Naive B cell (primary cell): ENCODE data around the gene ARPIN. TPM values are rescaled to one million over a fixed set of nuclear protein-coding genes. Genes with fewer than 3 reads are reported as not detected.
"Not testable (repeated sequence)": the region's sequence is repeated elsewhere in the genome, so short reads cannot be mapped to it uniquely, and the experiment has no call there.

Source experiments
- ATAC-seq, 2 donors: fragments of 150-1000 bp; cut with Tn5 transposase; 2 replicates each; pipeline ENCODE4 v1.10.0; 2021; ENCODE audit warnings: low read depth in 2 of 2, mild to moderate bottlenecking in 2 of 2, moderate library complexity in 2 of 2
- DNase-seq: peaks from one replicate; pipeline ENCODE4 v3.0.0; 2022
- H3K27ac Mint-ChIP-seq, 6 donors: one replicate each; pipeline ENCODE4 v1.8.0; 2020 to 2022; ENCODE audit warnings: mild to moderate bottlenecking in 6 of 6, mixed read lengths in 6 of 6, moderate library complexity in 5 of 6, inconsistent platforms in 2 of 6
- H3K27me3 Mint-ChIP-seq, 3 donors: one replicate each; pipeline ENCODE4 v1.8.0; 2021 to 2022; ENCODE audit warnings: mixed read lengths in 3 of 3, mild to moderate bottlenecking in 1 of 3
- H3K36me3 Mint-ChIP-seq, 2 donors: one replicate each; pipeline ENCODE4 v1.8.0; 2020 to 2022; ENCODE audit warnings: mixed read lengths in 2 of 2, inconsistent platforms in 1 of 2, mild to moderate bottlenecking in 1 of 2
- H3K4me1 Mint-ChIP-seq, 3 donors: one replicate each; pipeline ENCODE4 v1.8.0; 2020 to 2022; ENCODE audit warnings: mixed read lengths in 3 of 3, inconsistent platforms in 1 of 3, mild to moderate bottlenecking in 1 of 3, moderate library complexity in 1 of 3
- H3K4me3 Mint-ChIP-seq, 8 donors: one replicate each; pipeline ENCODE4 v1.8.0; 2020 to 2022; ENCODE audit warnings: mild to moderate bottlenecking in 8 of 8, mixed read lengths in 8 of 8, moderate library complexity in 8 of 8, inconsistent platforms in 2 of 8
- H3K9me3 Mint-ChIP-seq, 7 donors: one replicate each; pipeline ENCODE4 v1.8.0; 2020 to 2022; ENCODE audit warnings: mixed read lengths in 7 of 7, mild to moderate bottlenecking in 5 of 7, inconsistent platforms in 2 of 7, moderate library complexity in 1 of 7
- polyA plus RNA-seq, 6 donors: library from polyadenylated mRNA; unstranded; fragments of 300-500 nt; fragmentation: Illumina TruSeq; gene quantifications; one replicate each; pipeline ENCODE4 v1.2.3, GENCODE V29; 2021; ENCODE audit warnings: low read depth in 6 of 6

Gene ARPIN
- polyA plus RNA-seq, 6 donors from 2014 or later = not detected

- Mint-ChIP-seq H3K27ac (no peak overlapping the region), H3K27me3 (no peaks in the 10 kb centered on the region), H3K36me3 (peaks cover 0 to 4% of the 10 kb centered on the region in 2 donors), H3K4me3 (no peak overlapping the region), H3K4me1 (no peaks in the 10 kb centered on the region), H3K9me3 (no peaks in the 10 kb centered on the region)
- DNase-seq = no peak
- ATAC-seq = no peak
Observed at GRCh38 chr15:89883518-89883917, 29.2 kb downstream of the ARPIN start.

GRCh38 chr15:89880727-89881126 is 32.0 kb downstream of the ARPIN start:
- no peaks in the 10 kb centered on the region for H3K9me3 Mint-ChIP-seq
- peak overlapping the region in 1 of 6 donors; percentile 63 for H3K27ac Mint-ChIP-seq

GRCh38 chr15:89878323-89878722 is 34.4 kb downstream of the ARPIN start:
- Mint-ChIP-seq H3K27me3 (no peaks in the 10 kb centered on the region), H3K4me3 (no peak overlapping the region), H3K27ac (no peak overlapping the region), H3K4me1 (peaks cover 0 to 8% (median 0%) of the 10 kb centered on the region in 3 donors), H3K9me3 (no peaks in the 10 kb centered on the region), H3K36me3 (peaks cover 4 to 13% of the 10 kb centered on the region in 2 donors)
- DNase-seq (no peak), ATAC-seq (no peak)

More at GRCh38 chr15:89880727-89881126, 32.0 kb downstream of the ARPIN start:
- DNase-seq (no peak), ATAC-seq (no peak)
- Mint-ChIP-seq H3K27me3 (no peaks in the 10 kb centered on the region), H3K4me3 (no peak overlapping the region), H3K36me3 (peaks cover 0 to 10% of the 10 kb centered on the region in 2 donors), H3K4me1 (no peaks in the 10 kb centered on the region)

GRCh38 chr15:89877083-89877425 is 35.7 kb downstream of the ARPIN start:
- H3K9me3 Mint-ChIP-seq = no peaks in the 10 kb centered on the region
- no peak for DNase-seq
- no peak for ATAC-seq
- no peaks in the 10 kb centered on the region for H3K27me3 Mint-ChIP-seq
- H3K27ac Mint-ChIP-seq = no peak overlapping the region
- no peak overlapping the region for H3K4me3 Mint-ChIP-seq
- H3K4me1 Mint-ChIP-seq = peaks cover 0 to 8% (median 0%) of the 10 kb centered on the region in 3 donors
- peaks cover 4 to 12% of the 10 kb centered on the region in 2 donors for H3K36me3 Mint-ChIP-seq

GRCh38 chr15:89876396-89877082 is 36.2 kb downstream of the ARPIN start:
- H3K27ac Mint-ChIP-seq = peak overlapping the region in 1 of 6 donors; percentile 76
- ATAC-seq (no peak), DNase-seq (no peak)
- no peaks in the 10 kb centered on the region for H3K9me3 Mint-ChIP-seq
- no peak overlapping the region for H3K4me3 Mint-ChIP-seq
- peaks cover 4 to 12% of the 10 kb centered on the region in 2 donors for H3K36me3 Mint-ChIP-seq
- H3K27me3 Mint-ChIP-seq = no peaks in the 10 kb centered on the region
- H3K4me1 Mint-ChIP-seq = peaks cover 0 to 8% (median 0%) of the 10 kb centered on the region in 3 donors

GRCh38 chr15:89875741-89876140 is 37.0 kb downstream of the ARPIN start:
- Mint-ChIP-seq H3K36me3 (peaks cover 11 to 12% of the 10 kb centered on the region in 2 donors), H3K9me3 (no peaks in the 10 kb centered on the region), H3K27ac (peak overlapping the region in 3 of 6 donors; percentile 50 to 83 (median 76)), H3K4me1 (peaks cover 0 to 8% (median 0%) of the 10 kb centered on the region in 3 donors), H3K4me3 (no peak overlapping the region), H3K27me3 (no peaks in the 10 kb centered on the region)
- no peak for ATAC-seq
- no peak for DNase-seq

DNA sequence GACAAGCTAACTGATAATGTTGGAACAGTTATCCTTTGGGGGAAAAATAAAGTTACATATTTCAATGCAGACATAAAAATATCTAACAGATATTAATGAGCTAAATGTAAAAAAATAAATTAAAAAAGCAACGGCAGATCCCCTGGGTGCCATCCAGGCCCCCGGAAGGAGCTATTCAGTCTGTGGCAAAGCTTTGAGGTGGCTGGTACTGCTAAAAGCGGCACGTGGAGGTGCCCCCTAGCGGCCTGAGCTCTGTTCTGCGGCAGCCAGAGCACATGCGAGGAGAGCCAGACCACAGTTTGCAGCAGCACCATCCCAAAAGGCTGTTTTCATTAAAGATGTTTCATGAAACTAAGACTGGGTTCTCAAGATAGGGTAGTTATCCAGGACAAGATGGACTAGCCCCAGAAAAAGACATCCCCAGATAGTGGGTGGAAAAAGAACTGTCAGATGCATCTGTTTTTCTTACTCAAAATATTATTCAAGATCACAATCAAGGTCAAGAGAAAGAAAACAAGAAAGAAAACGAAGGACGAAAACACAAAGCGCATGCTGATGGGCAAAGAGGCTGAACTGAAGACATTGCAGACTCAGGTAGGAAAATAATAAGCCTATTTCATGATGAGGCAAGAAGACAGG is 37.7 kb downstream of the ARPIN start:
- no peak overlapping the region for H3K4me3 Mint-ChIP-seq
- H3K9me3 Mint-ChIP-seq = no peaks in the 10 kb centered on the region
- no peaks in the 10 kb centered on the region for H3K27me3 Mint-ChIP-seq
- peak; percentile 98 to 100 for ATAC-seq
- peak; percentile 63 for DNase-seq
- H3K27ac Mint-ChIP-seq = no peak overlapping the region
- peaks cover 12 to 17% of the 10 kb centered on the region in 2 donors for H3K36me3 Mint-ChIP-seq
- peaks cover 0 to 8% (median 0%) of the 10 kb centered on the region in 3 donors for H3K4me1 Mint-ChIP-seq

DNA sequence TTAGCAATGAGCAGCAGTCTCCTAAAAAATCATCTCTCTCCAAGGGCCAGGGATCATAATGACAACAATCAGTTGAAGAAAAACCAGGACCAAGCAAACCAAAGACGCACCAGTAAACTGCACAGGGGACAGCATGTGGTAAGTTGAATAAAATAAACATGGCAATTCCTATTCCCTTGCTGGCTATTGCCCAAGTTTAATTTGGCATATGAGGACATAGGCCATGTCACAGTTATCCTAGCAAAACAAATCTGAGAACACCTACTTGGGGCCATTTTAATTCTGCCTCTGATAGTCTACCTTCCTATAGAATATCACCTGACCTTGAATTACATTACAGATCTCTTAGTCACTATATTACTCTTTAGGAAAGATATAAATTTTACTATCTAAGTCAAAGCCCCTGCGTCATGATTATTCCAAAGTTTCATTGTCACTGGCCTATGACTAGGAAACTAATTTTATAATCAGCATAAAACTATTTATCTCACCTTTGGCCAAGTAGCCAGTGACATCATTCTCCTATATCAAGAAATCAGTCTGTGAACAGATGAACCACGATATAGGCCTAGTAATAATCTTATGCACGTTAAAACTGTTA is 42.0 kb downstream of the ARPIN start:
- Mint-ChIP-seq H3K4me1 (peaks cover 0 to 8% (median 0%) of the 10 kb centered on the region in 3 donors), H3K4me3 (no peak overlapping the region), H3K9me3 (no peaks in the 10 kb centered on the region)

GRCh38 chr15:89870006-89870405 is 42.7 kb downstream of the ARPIN start:
- H3K36me3 Mint-ChIP-seq = peaks cover 0 to 20% of the 10 kb centered on the region in 2 donors
- DNase-seq = no peak
- H3K4me1 Mint-ChIP-seq = peaks cover 0 to 4% (median 0%) of the 10 kb centered on the region in 3 donors
- H3K9me3 Mint-ChIP-seq = no peaks in the 10 kb centered on the region
- no peak for ATAC-seq
- H3K27me3 Mint-ChIP-seq = no peaks in the 10 kb centered on the region
- no peak overlapping the region for H3K4me3 Mint-ChIP-seq
- no peak overlapping the region for H3K27ac Mint-ChIP-seq

More for the DNA sequence above, 42.0 kb downstream of the ARPIN start:
- Mint-ChIP-seq H3K27ac (no peak overlapping the region), H3K27me3 (no peaks in the 10 kb centered on the region), H3K36me3 (peaks cover 7 to 20% of the 10 kb centered on the region in 2 donors)
- ATAC-seq (no peak), DNase-seq (no peak)

DNA sequence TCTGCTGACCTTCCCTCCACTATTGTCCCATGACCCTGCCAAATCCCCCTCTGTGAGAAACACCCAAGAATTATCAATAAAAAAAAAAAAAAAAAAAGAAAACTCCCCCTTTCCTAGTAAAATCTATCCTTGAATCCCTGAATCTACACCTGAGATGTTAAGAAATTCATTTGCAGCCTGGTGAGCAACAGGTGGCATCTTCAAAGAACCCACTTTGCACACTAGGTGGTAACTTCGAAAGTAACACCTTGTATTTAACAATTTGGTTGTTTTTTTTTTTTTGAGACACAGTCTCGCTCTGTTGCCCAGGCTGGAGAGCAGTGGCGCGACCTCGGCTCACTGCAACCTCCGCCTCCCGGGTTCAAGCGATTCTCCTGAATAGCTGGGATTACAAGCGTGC is 43.3 kb downstream of the ARPIN start:
- not testable (repeated sequence) for H3K27me3 Mint-ChIP-seq, DNase-seq, H3K4me3 Mint-ChIP-seq, H3K27ac Mint-ChIP-seq, H3K9me3 Mint-ChIP-seq, ATAC-seq, H3K4me1 Mint-ChIP-seq
- peaks cover 0 to 20% of the 10 kb centered on the region in 2 donors for H3K36me3 Mint-ChIP-seq

GRCh38 chr15:89864958-89865739 is 47.6 kb downstream of the ARPIN start:
- Mint-ChIP-seq H3K4me1 (peaks cover 0 to 7% (median 6%) of the 10 kb centered on the region in 3 donors), H3K36me3 (peaks cover 0 to 8% of the 10 kb centered on the region in 2 donors), H3K27me3 (no peaks in the 10 kb centered on the region), H3K9me3 (no peaks in the 10 kb centered on the region), H3K27ac (no peak overlapping the region), H3K4me3 (no peak overlapping the region)
- DNase-seq (no peak), ATAC-seq (no peak)

DNA sequence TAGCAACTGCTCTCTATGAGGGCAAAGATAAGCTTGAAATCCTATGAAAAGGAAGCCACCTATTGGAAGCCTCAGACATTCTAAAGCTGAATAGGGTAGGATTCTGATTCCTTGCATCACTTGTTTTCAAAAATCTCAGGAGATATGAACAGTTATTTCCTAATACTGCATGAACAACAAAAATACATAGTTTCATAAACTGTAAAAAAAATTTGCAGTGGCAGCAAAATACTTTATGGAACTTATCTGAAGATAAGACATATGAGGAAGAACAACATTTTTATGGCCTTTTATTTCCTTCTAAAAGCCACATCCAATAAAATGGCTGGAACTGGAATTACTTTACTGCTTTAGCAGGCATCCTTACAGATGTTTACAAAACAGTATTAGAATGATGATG is 48.8 kb downstream of the ARPIN start:
- peaks cover 0 to 6% of the 10 kb centered on the region in 2 donors for H3K36me3 Mint-ChIP-seq
- H3K4me3 Mint-ChIP-seq = no peak overlapping the region
- H3K27ac Mint-ChIP-seq = no peak overlapping the region
- peaks cover 0 to 7% (median 6%) of the 10 kb centered on the region in 3 donors for H3K4me1 Mint-ChIP-seq
- no peak for DNase-seq
- H3K9me3 Mint-ChIP-seq = no peaks in the 10 kb centered on the region
- ATAC-seq = no peak
- no peaks in the 10 kb centered on the region for H3K27me3 Mint-ChIP-seq

- no peak overlapping the region for H3K4me3 Mint-ChIP-seq
- H3K27me3 Mint-ChIP-seq = no peaks in the 10 kb centered on the region
- peaks cover 0 to 7% (median 6%) of the 10 kb centered on the region in 3 donors for H3K4me1 Mint-ChIP-seq
- H3K36me3 Mint-ChIP-seq = peaks cover 0 to 11% of the 10 kb centered on the region in 2 donors
- no peak overlapping the region for H3K27ac Mint-ChIP-seq
- ATAC-seq (no peak), DNase-seq (no peak)
- no peaks in the 10 kb centered on the region for H3K9me3 Mint-ChIP-seq
Observed at GRCh38 chr15:89860891-89861290, 51.9 kb downstream of the ARPIN start.
